HK-2 (cell line): ENCODE results near the gene ZNF407.

Experiments used
- DNase-seq: peaks from one replicate; pipeline ENCODE4 v3.0.0-alpha.2; 2018; ENCODE audit not compliant: unreplicated experiment

ZNF407 gene

DNA sequence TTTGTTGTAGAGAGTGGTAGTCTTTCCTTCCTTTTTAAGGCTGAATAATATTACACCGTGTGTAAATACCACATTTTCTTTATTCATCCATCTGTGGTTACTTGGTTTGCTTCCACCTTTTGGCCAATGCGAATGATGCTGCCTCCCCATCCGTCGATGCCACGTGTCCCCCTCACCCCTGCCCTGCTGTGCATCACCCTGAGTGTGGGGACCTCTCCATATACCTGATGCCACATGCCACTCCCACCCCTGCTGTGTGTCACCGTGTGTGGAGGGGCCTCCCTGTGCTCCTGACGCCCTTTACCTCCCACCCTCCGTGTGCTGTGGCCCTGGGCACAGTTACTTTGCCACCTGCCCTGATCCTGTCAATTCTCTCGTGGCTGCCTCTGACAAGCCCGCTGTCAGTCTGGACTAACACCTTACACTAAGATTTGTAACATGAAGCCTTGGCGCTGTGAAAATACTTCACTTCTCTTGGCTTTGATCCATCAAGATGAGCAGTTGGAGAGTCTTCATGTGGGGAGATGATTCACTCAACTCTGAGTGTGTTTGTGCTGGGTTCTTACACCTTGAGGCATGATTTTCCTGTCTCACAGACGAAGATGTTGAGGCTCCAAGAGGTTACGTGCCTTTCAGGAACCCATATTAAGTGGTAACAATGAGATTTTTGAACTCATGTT, 234.0 kb downstream of the ZNF407 start:
- no peak for DNase-seq

DNA sequence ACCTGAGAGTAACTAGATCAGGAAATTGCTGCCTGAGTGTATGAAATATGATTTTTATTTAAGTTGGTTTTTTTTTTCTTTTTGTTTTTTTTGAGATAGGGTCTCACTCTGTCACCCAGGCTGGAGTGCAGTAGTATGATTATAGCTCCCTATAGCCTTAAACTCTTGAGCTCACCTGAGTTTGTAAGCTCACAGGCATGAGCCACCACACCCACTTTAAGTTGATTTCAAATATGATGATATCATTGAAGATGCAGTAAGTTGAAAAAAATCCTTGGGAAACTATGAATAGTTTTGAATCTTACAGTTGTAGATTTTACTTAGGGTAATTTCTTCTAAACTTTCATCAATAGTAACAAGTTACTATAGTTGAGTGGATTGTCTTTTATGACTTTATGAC, 234.7 kb downstream of the ZNF407 start:
- no peak for DNase-seq

DNA sequence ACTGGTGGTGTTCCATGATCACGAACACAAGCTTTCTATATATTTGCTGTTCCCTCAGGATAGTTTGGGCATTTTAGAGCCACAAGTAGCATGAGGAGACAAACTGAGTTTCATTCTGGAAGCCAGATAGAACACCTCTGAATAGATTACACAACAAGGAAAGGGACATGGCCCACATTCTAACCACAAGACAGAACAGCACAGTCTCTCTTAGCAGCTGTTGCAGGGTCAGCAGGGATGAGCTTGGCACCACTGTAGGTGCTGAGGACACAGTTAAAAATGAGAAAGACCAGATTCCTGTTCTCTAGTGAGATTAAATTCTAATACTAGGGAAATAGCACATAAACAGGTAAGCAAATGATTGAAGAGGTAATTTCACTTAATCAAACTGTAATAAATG, 235.3 kb downstream of the ZNF407 start:
- DNase-seq: no peak

DNA sequence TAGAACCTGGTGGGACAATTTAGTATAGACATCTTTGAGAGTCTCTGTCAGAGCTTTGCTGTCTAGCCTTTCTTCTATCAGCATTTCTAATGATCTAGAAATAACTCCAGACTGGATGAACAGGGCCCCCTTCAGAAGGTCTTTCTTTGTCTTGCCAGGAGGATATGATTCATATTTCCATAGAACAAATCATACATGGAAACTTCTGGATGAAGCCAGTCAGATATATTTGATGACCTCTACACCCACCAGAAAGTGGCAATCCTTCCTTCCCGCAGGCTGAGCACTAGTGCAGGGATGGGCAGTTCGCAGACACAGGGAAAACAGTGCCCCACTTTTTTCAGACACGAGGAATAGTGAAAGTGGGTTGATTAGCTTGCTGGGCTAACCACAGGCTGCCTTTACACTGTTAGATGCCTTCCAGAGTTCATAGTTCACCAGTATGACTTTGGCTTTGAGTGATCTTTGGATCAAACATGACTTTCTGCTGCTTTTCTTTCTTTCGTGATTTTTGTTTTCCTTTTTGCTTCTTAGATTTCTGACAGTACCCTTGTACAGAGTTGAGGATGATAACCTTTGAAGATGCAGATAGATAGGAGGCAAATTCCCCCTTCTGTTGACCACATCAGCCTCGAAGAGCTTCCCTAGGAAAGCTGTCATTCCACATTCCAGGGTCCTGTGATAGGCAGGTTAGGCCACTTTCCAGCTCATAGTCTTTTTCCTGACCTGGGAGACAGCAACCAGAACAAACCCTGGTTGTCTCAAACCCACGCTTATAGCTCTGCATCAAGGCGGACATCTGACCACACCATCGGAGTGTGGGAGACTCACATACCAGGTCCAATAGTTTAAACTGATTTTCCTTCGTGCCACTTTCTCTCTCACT, 237.0 kb downstream of the ZNF407 start:
- DNase-seq: no peak

DNA sequence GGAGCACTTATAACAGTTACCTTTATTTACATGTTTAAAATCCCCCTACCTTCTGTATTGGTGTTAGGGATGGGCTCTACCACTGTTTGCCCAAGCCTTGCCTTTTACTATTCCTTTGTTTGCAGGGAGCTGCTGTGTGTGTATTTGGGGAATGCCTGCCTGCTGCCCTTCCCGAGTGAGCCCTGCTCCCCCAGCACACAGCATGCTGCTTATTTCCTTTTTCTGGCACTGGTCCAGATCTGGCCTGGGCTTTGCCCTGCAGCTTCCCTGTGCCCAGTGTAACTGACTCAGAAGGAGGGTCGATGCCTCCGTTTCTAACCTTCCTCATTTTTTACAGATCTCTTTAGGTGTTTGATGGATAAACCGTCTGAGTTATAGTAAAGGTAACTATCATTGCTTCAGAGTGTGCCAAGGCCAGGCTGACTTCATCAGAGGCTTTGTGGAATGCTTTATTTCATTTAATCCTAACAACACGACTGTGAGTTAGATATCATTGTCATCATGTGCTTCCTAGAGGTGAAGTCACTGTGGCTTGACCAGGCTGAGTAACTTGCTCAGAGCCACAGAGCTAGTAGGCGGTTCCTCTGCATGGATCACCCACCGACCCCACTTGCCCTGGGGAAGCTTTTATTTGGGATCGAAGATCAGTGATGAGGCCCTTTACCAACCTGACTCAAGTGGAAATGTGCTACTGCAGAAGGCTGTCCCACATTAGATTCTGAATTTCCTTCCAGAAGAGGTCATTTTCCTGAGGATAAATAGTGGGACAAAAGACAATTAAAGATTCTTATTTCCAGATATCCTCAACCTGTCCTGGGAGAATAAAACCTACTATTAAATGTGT, 238.8 kb downstream of the ZNF407 start:
- no peak for DNase-seq

DNA sequence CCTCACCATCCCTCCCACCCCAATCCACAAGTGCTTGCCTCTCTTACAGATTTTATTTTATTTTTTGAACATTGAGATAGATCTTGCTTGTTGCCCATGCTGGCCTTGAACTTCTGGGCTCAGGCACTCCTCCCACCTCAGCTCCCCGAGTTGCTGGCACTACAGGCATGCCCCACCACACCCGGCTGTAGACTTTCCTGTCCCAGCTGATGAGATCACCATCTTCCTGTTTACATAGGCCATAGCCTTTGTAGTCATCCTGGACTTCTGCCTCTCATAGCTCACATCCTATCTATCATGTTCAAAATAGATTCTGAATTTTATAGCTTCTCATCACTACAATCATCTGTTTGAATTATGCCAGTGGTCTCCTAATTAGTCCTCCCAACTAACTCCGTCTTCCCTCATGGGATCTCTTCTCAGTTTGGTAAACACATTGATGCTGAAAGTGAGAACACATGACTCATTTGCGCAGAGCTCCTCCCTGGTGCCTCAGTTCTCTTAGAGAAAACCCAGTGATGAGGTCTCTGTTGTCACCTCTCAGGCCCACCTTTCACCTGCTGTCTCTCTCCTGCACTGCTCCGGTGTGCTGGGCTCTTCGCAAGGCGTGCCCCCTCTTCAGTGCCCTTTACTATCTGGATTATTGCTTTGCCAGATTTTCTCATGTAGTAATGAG, 243.0 kb downstream of the ZNF407 start:
- DNase-seq: no peak

DNA sequence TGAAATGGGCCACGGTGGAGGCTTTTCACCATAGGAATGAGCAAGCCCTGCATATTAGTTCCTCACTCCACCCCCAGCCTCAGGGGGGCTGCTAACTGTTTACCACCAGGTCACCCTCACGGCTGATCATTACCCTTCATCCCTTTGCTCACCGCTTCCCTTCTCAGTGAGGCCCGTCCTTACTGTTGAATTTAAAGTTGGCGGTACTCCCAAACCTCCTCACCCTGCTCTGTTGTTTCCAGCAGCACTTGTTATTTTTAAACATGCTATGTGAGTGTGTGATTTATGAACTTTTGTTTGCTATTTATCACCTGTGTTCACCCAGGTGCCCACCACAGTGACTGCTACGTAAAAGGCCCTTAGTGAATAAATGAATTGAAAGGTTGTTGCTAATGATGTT, 243.6 kb downstream of the ZNF407 start:
- no peak for DNase-seq

DNA sequence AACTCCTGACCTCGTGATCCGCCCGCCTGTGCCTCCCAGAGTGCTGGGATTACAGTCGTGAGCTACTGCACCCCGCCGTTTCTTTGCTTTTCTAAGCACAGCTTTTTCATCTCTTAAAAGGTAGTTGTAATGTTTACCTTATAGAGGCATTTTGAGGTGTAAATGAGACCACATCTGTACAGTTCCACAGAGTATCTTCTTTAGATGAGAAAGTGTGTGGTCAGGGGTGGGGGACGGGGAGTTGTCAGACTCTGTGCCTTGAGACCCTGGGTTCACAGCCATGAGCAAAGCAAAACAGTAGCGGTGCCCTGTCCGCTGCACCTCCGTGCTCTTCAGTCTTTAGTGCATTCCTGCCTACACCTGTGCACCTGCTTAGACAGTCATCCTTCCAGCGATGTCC, 251.6 kb downstream of the ZNF407 start:
- DNase-seq: no peak

DNA sequence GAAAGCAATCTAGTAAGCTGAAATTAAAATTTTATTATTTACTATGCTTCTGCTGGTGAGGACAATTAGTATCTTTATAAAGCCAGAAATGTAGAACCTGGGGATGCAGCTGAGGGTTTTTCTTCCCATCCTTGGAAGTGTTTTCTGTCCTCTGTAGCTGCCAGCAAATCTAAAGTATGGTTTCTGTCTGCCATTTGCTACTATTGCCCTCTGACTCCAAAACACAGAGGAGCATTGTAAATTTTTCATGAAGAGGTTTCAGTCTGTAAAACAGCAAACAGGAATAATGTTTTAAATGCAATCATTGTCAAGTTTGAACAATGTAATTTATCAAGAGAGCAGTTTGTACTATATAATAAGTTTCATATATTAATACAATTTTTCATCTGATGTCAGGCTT, 258.8 kb downstream of the ZNF407 start:
- DNase-seq: no peak

DNA sequence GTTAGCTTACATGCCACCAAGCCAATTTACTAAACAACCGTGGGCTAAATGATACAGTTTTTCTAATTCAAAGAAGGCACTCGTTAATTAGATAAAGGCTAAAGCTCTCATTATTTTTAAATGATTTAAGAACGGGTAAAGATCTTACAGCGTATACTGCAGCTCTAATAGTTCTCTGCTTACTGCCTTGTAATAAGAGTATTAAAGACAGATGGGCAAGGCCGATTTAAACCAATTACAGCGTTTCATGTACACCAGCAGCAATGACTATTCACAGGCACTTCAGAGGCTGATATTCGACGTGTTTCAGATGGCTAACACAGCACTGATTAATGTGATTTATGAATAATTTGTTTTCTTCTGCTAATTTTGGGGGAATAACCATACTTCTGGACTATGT, 259.3 kb downstream of the ZNF407 start:
- DNase-seq: no peak

DNA sequence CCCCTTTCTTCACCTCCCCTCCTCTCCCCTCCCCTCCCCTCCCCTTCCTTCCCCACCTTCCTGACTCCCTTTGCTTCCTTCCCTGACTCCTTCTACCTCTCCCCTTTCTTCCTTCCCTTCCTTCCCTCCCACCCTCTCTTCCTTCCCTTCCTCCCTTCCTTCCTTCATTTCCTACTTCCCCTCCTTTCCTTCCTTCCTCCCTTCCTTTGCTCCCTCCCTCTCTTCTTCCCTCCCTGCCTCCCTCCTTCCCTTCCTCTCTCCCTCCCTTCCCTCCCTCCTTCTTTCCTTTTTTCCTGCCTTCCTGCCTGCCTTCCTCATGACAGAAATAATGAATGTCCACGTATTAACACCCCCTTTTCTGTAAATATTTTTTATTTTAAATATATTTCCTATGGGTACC, 260.2 kb downstream of the ZNF407 start:
- DNase-seq: no peak

DNA sequence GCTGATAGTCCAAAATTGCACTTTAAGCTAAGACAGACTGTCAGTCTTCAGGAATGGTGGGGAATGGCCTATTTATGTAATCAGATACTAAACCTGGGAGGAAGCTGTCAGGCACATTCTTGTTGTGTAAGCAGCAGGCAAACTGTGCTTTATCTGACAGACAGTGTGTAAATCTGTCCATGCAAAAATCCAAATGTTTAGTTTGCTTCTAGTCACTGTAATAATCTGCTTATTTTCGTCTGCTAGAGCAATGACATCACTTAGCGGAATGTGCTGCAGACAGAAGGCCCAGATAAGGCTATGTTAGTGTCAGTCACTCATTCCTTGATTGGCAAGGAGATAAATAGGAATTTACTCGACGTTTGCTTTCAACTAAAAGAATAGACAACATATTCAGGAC, 263.5 kb downstream of the ZNF407 start:
- no peak for DNase-seq

DNA sequence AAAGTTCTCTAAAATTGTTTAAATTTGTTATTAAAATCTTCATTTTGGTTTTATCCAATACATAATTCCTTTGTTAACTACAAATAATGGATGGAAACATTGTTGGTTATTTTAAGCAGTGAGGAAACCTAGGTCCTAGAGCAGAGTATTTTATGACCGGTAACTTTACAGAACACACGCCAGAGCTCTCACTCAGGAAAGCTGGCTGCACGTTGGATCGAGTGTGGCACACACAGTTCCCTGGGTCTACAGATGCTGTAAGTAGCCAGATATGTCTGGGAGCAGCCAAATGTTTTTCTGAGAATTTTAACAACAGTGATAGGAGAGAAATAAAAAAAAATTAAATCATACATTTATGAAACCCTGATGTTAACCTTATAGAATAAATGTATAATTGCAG, 264.4 kb downstream of the ZNF407 start:
- DNase-seq: no peak

DNA sequence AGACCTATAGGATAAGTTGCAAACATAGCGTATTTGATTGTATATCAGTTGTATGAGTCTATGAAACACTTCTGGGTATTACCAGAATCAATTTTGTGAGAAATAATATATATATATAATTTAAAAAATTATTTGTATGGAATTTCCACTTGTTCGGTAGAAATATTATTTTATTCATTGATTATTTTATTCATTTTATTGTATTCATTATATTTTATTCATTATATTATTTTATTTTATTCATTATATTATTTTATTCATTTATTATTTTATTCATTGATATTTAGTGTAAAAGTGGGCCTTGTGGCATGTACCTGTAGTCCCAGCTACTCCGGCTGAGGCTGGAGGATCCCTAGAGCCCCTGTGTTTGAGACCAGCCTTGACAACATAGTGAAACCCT, 268.9 kb downstream of the ZNF407 start:
- DNase-seq: no peak

DNA sequence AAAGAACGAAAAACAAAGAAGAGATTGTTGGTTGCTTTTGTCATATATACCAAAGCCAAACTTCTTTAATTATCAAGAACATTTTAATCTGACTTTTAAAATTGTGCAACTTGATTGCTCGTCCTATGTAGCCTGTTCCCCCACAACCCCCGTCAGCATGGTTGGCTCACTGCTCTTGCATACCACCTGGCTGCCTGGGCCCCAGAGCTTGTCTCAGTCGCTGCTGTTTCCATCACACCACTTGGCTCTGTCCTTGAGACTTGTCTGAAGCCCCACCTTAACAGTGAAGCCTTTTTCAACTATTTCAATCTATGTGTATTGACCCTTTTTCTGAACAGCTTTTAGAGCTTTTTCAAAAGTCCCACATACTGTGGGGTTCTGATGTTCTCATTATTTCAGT, 270.8 kb downstream of the ZNF407 start:
- DNase-seq: no peak

DNA sequence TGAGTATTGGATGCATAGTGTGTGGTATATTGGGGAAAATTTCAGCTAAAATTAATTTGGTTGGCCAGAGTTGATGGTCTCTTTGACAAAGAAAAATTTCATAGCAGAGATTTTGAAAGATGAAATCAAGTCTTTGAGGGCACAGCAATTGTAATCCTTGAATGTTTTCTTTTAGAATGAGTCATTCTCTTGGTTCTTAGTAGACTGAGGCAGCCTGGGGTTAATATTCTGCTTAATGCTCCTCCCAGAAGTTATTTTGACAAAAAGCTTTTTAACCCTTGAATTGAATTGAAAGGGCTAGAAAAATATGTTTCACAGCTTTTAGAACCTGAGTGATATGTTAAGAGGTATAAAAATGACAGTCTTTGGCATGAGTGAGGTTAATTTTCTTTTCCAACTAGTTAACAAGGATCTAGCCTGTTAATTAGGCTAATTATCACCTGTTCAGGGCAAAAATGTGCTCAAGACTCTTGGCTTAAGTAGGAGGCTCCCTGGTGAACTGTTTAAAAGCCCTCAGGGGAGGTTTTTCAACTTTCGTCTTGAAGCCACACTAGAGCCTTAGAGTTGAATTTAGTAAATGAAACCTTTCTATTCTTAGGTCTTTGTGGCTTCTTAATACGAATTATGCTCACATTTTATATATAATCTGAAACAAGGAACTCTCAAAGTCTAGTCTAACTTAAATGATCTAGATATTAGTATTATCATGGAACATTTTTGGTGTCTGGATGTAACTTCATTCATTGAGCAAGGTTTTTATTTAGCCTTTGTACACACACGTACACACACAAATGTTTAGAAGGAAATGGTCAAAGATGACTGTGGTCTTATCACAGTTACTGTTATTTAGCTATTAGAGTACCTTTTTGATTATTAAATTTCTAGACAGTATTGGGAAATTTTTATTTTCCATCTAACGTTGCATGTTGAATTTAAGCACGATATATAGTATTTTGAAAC, 272.5 kb downstream of the ZNF407 start:
- no peak for DNase-seq

DNA sequence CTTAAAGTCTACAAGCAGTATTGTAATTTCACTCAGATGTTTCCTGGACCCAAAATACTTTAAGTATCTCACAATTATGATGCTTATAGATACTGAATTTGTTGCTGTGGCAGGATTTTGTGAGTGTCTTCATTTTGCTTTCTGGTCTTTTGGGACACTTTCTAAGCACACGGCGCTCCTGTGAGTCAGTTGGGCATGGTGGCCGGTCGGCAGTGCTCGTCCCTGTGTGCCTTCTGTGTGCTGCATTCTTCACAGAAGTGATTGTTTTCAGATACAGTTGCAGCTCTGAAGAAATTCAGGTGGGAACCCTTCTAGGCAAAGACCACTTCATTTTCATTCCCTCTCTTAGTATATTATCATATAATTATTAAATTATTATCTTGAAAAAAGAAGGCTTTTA, 273.3 kb downstream of the ZNF407 start:
- no peak for DNase-seq

DNA sequence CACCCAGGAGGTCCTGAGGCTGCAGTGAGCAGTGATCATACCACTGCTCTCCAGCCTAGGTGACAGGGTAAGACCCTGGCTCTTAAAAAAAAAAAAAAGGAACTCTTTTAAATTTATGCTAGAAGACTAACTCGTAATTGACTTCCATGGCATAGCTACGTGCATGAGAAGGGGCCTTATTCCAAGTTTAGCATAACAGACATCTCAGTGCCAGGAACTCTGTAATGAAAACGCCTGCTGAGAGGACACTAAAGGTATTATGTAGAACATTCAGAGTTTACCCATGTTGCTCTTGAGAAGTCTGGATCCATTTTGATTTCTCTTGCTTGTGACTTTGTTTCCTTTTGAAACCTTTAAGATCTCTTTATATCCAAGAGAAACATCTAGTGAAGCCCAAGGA, 276.0 kb downstream of the ZNF407 start:
- DNase-seq: no peak

DNA sequence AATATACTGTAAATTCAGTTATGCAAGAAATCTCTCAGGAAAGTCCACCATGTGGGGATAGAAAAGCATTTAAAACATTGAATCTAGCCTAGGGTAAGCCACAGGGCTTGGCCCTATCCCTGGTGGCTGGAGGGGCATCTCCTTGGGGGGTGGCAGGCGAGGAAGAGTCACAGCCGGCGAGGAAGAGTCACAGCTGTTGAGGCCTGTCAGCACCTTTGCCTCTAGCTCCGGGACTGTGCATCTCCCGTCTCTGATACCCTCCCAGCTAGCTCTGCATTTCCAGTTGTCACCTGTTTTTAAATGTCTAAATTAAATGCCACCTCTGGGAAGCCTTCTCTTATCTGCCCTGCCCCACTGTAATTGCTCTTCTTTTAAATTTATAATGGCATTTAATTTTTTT, 276.7 kb downstream of the ZNF407 start:
- DNase-seq: no peak

DNA sequence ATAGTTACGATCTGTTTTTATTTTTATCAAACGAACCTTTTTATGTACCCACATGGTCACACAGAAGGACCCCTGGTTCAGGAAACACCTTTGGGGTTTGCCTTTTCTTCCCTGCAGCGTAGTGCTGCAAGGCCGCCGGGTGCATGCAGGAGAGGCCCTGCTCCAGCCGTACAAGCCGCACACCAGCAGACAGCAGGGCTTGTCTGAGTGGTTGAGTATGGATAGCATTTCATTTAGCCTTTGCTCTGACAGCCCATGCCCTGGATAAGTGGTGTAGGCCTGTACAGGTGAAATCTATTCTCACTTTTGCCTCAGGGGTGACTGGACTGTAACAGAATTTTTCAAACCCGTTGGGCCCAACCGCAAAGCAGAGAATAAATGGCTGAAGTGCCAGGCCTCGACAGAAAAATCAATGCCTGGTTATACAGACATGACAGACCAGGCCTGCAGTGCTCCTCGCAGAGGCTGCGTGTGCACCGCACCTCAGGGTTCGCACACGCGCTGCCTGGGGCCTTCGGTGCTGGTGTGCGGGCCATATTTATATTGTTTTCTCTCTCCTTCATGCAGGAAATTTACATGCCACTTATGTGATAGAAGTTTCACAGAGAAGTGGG, 279.1 kb downstream of the ZNF407 start:
- no peak for DNase-seq
